K562 (cell line): ENCODE results near the gene UBAP2. TPM values are rescaled to one million over a fixed set of nuclear protein-coding genes. Genes with fewer than 3 reads are reported as not detected.

Experiments used
- ATAC-seq: fragments of 200-7000 bp; cut with Tn5 transposase; 3 replicates; pipeline ENCODE4 v1.9.1; 2020; ENCODE audit warnings: moderate library complexity
- BruUV-seq: library from RNA; stranded (reverse); fragments of 400-500 nt; replicated peaks from 2 replicates; lab custom pipeline; 2021; lab: Mats Ljungman, UMichigan
- CTCF ChIA-PET: fragments of 300-600 bp; formaldehyde crosslinking; extraction: SDS; loops from one replicate; lab custom pipeline; 2021; ENCODE audit warnings: low intra/inter-chr PET ratio; lab: Yijun Ruan, JAX
- POLR2A ChIA-PET: fragments of 300-600, 350-650 bp; sonication (Branson Sonifier 250); formaldehyde crosslinking; extraction: SDS; loops from one replicate; lab custom pipeline; 2021; ENCODE audit warnings: antibody characterized with exemption, inconsistent platforms; lab: Yijun Ruan, JAX
- DNase-seq, 4 experiments: peaks; one replicate each; pipeline versions ENCODE4 v3.0.0 to v3.0.0-alpha.2; 2011 to 2018; ENCODE audit warnings: low spot score in 3 of 4, mixed read lengths in 3 of 4; ENCODE audit errors: extremely low read depth in 1 of 4
- FAIRE-seq: peaks from 2 replicates; lab custom pipeline; 2011; peaks lifted over from hg19 to GRCh38; lab: Jason Lieb, UNC
- H2AFZ ChIP-seq: 2 replicates; pipeline ENCODE4 v1.6.0; 2011; ENCODE audit warnings: low read depth, low read length, control low read depth, inconsistent platforms
- H3K27ac ChIP-seq: fragments of 200-600 bp; 3 replicates; pipeline ENCODE4 v1.8.0; 2011; ENCODE audit warnings: low read depth, mild to moderate bottlenecking, control low read depth, inconsistent platforms, low read length, moderate library complexity, mixed read lengths; ENCODE audit errors: extremely low read depth
- H3K27me3 ChIP-seq, 2 experiments: fragments of 300-600 bp in 1 of 2; 2 replicates in 1 of 2; 3 replicates in 1 of 2; pipeline versions ENCODE4 v1.6.0 to v1.8.0; 2011; ENCODE audit warnings: inconsistent platforms in 2 of 2, low read length in 2 of 2, mild to moderate bottlenecking in 1 of 2, mixed read lengths in 1 of 2, moderate library complexity in 1 of 2; ENCODE audit not compliant: control insufficient read depth in 2 of 2, insufficient read depth in 2 of 2
- H3K36me3 ChIP-seq: fragments of 300-600 bp; 3 replicates; pipeline ENCODE4 v1.8.0; 2011; ENCODE audit warnings: mild to moderate bottlenecking, low read length, inconsistent platforms; ENCODE audit not compliant: control insufficient read depth, insufficient read depth
- H3K4me1 ChIP-seq, 2 experiments: fragments of 200-600 bp in 1 of 2; replicated peaks in 1 of 2; 2 replicates in 1 of 2; 3 replicates in 1 of 2; pipeline versions ENCODE4 v1.5.1 to v1.8.0; 2011; ENCODE audit warnings: inconsistent platforms in 2 of 2, low read length in 2 of 2, mild to moderate bottlenecking in 1 of 2, mixed read lengths in 1 of 2, moderate library complexity in 1 of 2; ENCODE audit not compliant: control insufficient read depth in 2 of 2, insufficient read depth in 2 of 2
- H3K4me2 ChIP-seq: 2 replicates; pipeline ENCODE4 v1.6.1; 2011; ENCODE audit warnings: low read length, control low read depth, inconsistent platforms, mixed read lengths; ENCODE audit not compliant: insufficient read depth
- H3K4me3 ChIP-seq: fragments of 200-600 bp; sonication (generic), shearing (Covaris generic); 2 replicates; pipeline ENCODE4 v1.5.1; 2016; ENCODE audit warnings: control low read depth, inconsistent platforms
- H3K79me2 ChIP-seq: fragments of 200-600 bp; 3 replicates; pipeline ENCODE4 v1.8.0; 2011; ENCODE audit warnings: low read length, inconsistent platforms; ENCODE audit not compliant: control insufficient read depth, insufficient read depth
- H3K9ac ChIP-seq, 2 experiments: 2 replicates each; pipeline versions ENCODE4 v1.6.0 to v1.6.1; 2011; ENCODE audit warnings: low read depth in 2 of 2, low read length in 2 of 2, control low read depth in 1 of 2, inconsistent platforms in 1 of 2, mild to moderate bottlenecking in 1 of 2, mixed read lengths in 1 of 2; ENCODE audit not compliant: insufficient read depth in 1 of 2
- H3K9me1 ChIP-seq: one replicate; pipeline ENCODE4 v1.6.0; 2011; ENCODE audit warnings: inconsistent platforms, mild to moderate bottlenecking, low read length, moderate library complexity; ENCODE audit not compliant: control insufficient read depth, insufficient read depth
- H3K9me3 ChIP-seq: replicated peaks from 2 replicates; pipeline ENCODE4 v1.5.1; 2011; ENCODE audit warnings: low read depth, low read length, inconsistent platforms; ENCODE audit not compliant: control insufficient read depth, insufficient read depth
- H4K20me1 ChIP-seq: replicated peaks from 2 replicates; pipeline ENCODE4 v1.6.1; 2011; ENCODE audit warnings: low read length, inconsistent platforms, mixed read lengths; ENCODE audit not compliant: control insufficient read depth, insufficient read depth
- EWSR1 ChIP-seq: fragments of 450-650 bp; IDR thresholded peaks from 2 replicates; pipeline ENCODE4 v1.6.1; 2018; ENCODE audit warnings: borderline replicate concordance, mild to moderate bottlenecking, low read depth, moderate library complexity; ENCODE audit not compliant: partially characterized antibody
- NELFE ChIP-seq: IDR thresholded peaks from 2 replicates; pipeline ENCODE4 v1.6.1; 2011; ENCODE audit warnings: mild to moderate bottlenecking; ENCODE audit not compliant: insufficient read depth, insufficient read length
- RNF2 ChIP-seq: sonication (generic); IDR thresholded peaks from 2 replicates; pipeline ENCODE4 v1.6.1; 2016
- SAFB ChIP-seq: fragments of 200-400 bp; formaldehyde crosslinking; IDR thresholded peaks from 2 replicates; pipeline ENCODE4 v1.6.1; 2017; ENCODE audit warnings: low read depth, low read length, borderline replicate concordance
- SIX5 ChIP-seq, 2 experiments: IDR thresholded peaks; 2 replicates each; pipeline ENCODE4 v1.6.1; 2011; ENCODE audit warnings: low read length in 2 of 2, borderline replicate concordance in 1 of 2, low read depth in 1 of 2, mild to moderate bottlenecking in 1 of 2, moderate library complexity in 1 of 2; ENCODE audit not compliant: insufficient read depth in 1 of 2
- TFAM ChIP-seq: fragments of 250-450 bp; sonication (Bioruptor Pico); conservative IDR thresholded peaks from 2 replicates; pipeline ENCODE4 v1.5.0; 2021; ENCODE audit warnings: mild to moderate bottlenecking, moderate library complexity
- ZBTB49 ChIP-seq: sonication (generic); formaldehyde crosslinking; IDR thresholded peaks from 2 replicates; pipeline ENCODE4 v1.8.0; 2022; ENCODE audit warnings: missing genetic modification reagents, mild to moderate bottlenecking, borderline replicate concordance
- WGBS: fragments of 100-300 bp; shearing (Covaris generic); methylation state at CpG from one replicate; pipeline ENCODE4 v1.1.6; 2016; ENCODE audit warnings: low coverage, mixed read lengths; ENCODE audit not compliant: insufficient coverage; ENCODE audit errors: missing lambda C conversion rate; 5-methylcytosine and 5-hydroxymethylcytosine counted together
- in situ Hi-C: fragments of 300-500 bp; cut with MboI; formaldehyde crosslinking; loops from 4 replicates; pipeline ENCODE4 v1.15.0; 2018; ENCODE audit warnings: inconsistent platforms, mixed read lengths
- intact Hi-C: fragments of 100-400 bp; cut with micrococcal nuclease; formaldehyde crosslinking; loops from 2 replicates; pipeline ENCODE4 v1.14.2; 2022
- polyA plus RNA-seq, 8 experiments: library from polyadenylated mRNA; depleted of rRNA in 4 of 8; stranded (reverse) in 5 of 8; unstranded in 3 of 8; fragments of >200 nt; fragmentation: Nextera tagmentation in 2 of 8; fragmentation: Illumina TruSeq in 1 of 8; extraction: Ambion mirVana in 2 of 8; extraction: Trizol in 1 of 8; gene quantifications; 2 replicates each; pipeline versions ENCODE4 v1.2.1 to v1.2.3, GENCODE V29; 2011 to 2014; ENCODE audit warnings: inconsistent platforms in 1 of 8, missing spikeins in 1 of 8
- total RNA-seq, 7 experiments: library from RNA; depleted of rRNA in 6 of 7; stranded (reverse); fragments of >200 nt in 6 of 7; fragmentation: Illumina TruSeq in 2 of 7; extraction: Trizol in 2 of 7; gene quantifications; 2 replicates each; pipeline versions ENCODE4 v1.2.1 to v1.2.3, GENCODE V29; 2011 to 2021; ENCODE audit warnings: low replicate concordance in 1 of 7
- TF ChIP-seq, protein P1 (sequence below), 2 experiments: fragments of 450-650 bp in 1 of 2; sonication (generic) in 1 of 2; formaldehyde crosslinking in 1 of 2; IDR thresholded peaks; 2 replicates each; pipeline versions ENCODE4 v1.7.1 to v1.9.0; 2016 to 2022; ENCODE audit warnings: inconsistent platforms in 1 of 2, mild to moderate bottlenecking in 1 of 2, missing genetic modification reagents in 1 of 2

Gene UBAP2
- total and polyA plus RNA-seq, 9 of the 15 experiments (the other 6 are each of a cell fraction or from before 2014, with no cell fraction given), result 8.7 to 47.9 (median 18.7) TPM

DNA sequence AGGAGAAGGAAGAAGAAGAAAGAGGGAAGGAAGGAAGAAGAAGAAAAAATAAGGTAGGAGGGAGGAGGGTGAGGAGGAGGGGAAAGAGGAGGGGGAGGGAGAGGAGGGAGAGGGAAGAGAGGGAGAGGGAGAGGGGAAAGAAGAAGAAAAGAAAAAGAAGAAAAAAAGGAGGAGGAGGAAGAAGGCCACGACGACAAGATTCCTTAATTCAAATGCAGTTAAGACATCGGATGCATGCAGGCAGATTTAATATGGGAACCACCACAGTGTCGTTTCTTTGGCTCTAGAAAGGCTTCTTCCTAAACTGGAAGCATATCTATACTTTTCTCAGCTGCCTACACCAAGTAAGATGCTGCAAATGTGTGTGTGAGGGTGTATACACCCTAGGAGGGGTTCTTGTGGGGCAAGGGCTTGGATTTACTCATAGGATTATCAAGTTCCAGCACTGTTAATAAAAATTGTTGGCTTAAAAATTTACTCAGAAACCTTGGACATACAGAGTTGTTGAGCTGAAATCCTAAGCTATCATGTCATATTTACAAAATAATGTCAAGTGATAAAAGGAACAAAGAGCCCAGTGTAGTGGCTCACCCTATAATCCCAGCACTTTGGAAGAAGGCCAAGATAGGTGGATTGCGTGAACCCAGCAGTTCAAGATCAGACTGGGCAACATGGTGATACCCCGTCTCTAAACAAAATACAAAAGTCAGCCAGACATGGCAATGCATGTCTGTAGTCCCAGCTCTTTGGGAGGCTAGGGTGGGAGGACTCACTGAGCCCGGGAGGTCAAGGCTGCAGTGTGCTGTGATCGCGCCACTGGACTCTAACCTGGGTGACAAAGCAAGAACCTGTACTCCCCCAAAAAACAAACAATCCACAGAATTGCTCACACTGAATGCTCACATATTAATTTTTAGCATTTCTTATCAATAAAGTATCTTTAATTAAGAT is 108.5 kb downstream of the UBAP2 start:
- peaks cover 87% of the 10 kb centered on the region for H3K36me3 ChIP-seq
- no peak for FAIRE-seq
- H3K9me3 ChIP-seq, result no peaks in the 10 kb centered on the region
- no peaks in the 10 kb centered on the region for H4K20me1 ChIP-seq
- no peak overlapping the region for H3K9ac ChIP-seq
- no peak overlapping the region for H3K4me3 ChIP-seq
- intact Hi-C loops, result no loop called here
- no peak for DNase-seq
- no peaks in the 10 kb centered on the region for H3K9me1 ChIP-seq
- 93% methylated on average over 6 of the region's 9 CpGs for WGBS
- BruUV-seq, result no TSS peak
- ATAC-seq, result no peak
- in situ Hi-C loops, result no loop called here
- H3K4me1 ChIP-seq, result no peaks in the 10 kb centered on the region
- no peak overlapping the region for H2AFZ ChIP-seq
- no peak overlapping the region for H3K27ac ChIP-seq
- no peaks in the 10 kb centered on the region for H3K27me3 ChIP-seq
- no peak overlapping the region for H3K4me2 ChIP-seq
- POLR2A ChIA-PET, result no interaction called here
- H3K79me2 ChIP-seq, result no peaks in the 10 kb centered on the region
- CTCF ChIA-PET, result no interaction called here
- TF ChIP-seq TFAM (CRISPR knock-in tag) (no peak), EWSR1 (no peak), ZBTB49 (CRISPR knock-in tag) (no peak), SAFB (no peak), RNF2 (no peak), SIX5 (IDR thresholded peaks at IDR 0.05; ENCODE audit: borderline replicate concordance in 1 of 2, insufficient read depth in 1 of 2, low read depth in 1 of 2, low read length in 2 of 2) (no peak), NELFE (no peak)
- TF ChIP-seq, protein P1, sequence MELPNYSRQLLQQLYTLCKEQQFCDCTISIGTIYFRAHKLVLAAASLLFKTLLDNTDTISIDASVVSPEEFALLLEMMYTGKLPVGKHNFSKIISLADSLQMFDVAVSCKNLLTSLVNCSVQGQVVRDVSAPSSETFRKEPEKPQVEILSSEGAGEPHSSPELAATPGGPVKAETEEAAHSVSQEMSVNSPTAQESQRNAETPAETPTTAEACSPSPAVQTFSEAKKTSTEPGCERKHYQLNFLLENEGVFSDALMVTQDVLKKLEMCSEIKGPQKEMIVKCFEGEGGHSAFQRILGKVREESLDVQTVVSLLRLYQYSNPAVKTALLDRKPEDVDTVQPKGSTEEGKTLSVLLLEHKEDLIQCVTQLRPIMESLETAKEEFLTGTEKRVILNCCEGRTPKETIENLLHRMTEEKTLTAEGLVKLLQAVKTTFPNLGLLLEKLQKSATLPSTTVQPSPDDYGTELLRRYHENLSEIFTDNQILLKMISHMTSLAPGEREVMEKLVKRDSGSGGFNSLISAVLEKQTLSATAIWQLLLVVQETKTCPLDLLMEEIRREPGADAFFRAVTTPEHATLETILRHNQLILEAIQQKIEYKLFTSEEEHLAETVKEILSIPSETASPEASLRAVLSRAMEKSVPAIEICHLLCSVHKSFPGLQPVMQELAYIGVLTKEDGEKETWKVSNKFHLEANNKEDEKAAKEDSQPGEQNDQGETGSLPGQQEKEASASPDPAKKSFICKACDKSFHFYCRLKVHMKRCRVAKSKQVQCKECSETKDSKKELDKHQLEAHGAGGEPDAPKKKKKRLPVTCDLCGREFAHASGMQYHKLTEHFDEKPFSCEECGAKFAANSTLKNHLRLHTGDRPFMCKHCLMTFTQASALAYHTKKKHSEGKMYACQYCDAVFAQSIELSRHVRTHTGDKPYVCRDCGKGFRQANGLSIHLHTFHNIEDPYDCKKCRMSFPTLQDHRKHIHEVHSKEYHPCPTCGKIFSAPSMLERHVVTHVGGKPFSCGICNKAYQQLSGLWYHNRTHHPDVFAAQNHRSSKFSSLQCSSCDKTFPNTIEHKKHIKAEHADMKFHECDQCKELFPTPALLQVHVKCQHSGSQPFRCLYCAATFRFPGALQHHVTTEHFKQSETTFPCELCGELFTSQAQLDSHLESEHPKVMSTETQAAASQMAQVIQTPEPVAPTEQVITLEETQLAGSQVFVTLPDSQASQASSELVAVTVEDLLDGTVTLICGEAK (IDR thresholded peaks at IDR 0.05), result no peak
- TF ChIP-seq, protein P1 (CRISPR knock-in tag; IDR thresholded peaks at IDR 0.05), result no peak
